Uterus (tissue), 2 donors: ENCODE measurements around the gene GAS1.

Source experiments
- POLR2A ChIP-seq, 2 donors: fragments of 450-650 bp; IDR thresholded peaks; one replicate each; pipeline ENCODE4 v1.6.1; 2016; ENCODE audit warnings: antibody characterized with exemption in 2 of 2, mild to moderate bottlenecking in 1 of 2, moderate library complexity in 1 of 2
- TF ChIP-seq, protein P1 (sequence below), 4 experiments: fragments of 200-600 bp in 2 of 4; fragments of 450-650 bp in 2 of 4; sonication (generic) in 2 of 4; IDR thresholded peaks; one replicate each; pipeline ENCODE4 v1.5.1; 2016 to 2019; ENCODE audit warnings: antibody characterized with exemption in 4 of 4, mild to moderate bottlenecking in 2 of 4, moderate library complexity in 1 of 4

- TF ChIP-seq, protein P1, sequence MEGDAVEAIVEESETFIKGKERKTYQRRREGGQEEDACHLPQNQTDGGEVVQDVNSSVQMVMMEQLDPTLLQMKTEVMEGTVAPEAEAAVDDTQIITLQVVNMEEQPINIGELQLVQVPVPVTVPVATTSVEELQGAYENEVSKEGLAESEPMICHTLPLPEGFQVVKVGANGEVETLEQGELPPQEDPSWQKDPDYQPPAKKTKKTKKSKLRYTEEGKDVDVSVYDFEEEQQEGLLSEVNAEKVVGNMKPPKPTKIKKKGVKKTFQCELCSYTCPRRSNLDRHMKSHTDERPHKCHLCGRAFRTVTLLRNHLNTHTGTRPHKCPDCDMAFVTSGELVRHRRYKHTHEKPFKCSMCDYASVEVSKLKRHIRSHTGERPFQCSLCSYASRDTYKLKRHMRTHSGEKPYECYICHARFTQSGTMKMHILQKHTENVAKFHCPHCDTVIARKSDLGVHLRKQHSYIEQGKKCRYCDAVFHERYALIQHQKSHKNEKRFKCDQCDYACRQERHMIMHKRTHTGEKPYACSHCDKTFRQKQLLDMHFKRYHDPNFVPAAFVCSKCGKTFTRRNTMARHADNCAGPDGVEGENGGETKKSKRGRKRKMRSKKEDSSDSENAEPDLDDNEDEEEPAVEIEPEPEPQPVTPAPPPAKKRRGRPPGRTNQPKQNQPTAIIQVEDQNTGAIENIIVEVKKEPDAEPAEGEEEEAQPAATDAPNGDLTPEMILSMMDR (IDR thresholded peaks at IDR 0.05) = no peak
- no peak for TF ChIP-seq POLR2A (IDR thresholded peaks at IDR 0.05)
These were observed 4.8 kb downstream of the GAS1 start for GRCh38 chr9:86942281-86943200.
